Activated effector memory CD4-positive, alpha-beta T cell treated with anti-CD3 and anti-CD28 coated beads, Interleukin-2, amount 50 U/mL, for 16 hours (primary cell): Measurements from ENCODE around the gene GALNT10.

ENCODE experiments used
- DNase-seq: peaks from one replicate; pipeline ENCODE4 v3.0.0-alpha.2; 2020

Gene GALNT10

GRCh38 chr5:154451957-154452356 is 261.4 kb downstream of the GALNT10 start:
- DNase-seq = no peak

DNA sequence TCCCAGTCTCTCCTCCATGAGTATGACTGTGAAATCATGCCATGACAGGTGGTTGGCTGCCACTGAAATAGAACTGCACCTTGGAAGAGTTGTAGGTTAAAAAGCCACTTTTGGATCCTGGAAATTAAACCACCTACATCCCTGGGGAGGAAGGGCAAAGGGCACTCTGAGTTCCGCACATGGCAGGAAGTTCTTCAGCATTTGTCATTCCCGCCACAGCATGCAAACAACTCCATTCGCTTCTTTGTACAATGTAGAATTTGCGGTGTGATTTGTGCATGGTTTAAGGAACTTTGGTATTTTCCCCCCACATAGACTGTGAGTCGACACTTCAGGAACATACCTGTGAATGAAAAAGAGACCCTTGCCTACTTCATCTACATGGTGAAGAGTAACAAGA is 265.1 kb downstream of the GALNT10 start:
- no peak for DNase-seq

DNA sequence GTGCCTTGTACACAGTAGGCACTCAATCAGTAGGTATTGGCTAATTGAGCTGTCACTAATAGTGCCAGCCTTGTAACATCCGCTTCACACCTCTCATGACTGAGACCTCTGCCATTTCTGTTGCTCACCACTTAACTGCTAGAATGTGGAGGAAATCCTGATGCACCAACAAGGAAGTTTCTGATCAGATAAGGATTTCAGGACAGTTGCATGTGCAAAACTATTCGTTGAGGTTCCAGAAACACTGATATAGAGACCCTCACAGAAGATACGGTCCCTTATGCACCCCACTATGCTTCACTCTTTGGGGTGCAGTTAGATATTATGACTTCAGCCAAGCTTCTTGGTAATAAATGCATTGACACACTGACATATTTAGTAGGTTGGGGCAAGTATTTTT is 266.0 kb downstream of the GALNT10 start:
- no peak for DNase-seq

GRCh38 chr5:154459015-154459414 is 268.5 kb downstream of the GALNT10 start:
- DNase-seq = no peak

DNA sequence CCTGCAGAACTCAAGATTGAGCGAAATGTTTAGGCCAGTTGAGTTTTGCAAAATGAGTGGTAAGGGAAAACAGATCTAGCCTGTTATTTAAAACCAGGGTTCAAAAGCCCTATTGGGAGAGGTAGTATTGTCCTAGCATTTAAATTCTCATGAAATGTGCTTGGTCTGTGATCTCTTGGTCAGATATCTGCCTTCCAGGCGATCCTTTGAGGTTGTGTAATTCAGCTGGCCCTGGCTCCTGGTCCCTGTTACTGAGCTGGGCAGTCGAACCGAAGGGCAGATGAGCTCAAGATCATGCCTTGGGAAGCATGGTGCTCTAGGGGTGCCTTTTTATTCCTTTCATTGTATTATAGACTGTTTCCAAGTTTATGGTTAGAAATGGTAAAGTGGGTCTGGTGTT is 269.6 kb downstream of the GALNT10 start:
- DNase-seq = no peak

- DNase-seq = no peak
Measured at GRCh38 chr5:154461531-154461930, 271.0 kb downstream of the GALNT10 start.

DNA sequence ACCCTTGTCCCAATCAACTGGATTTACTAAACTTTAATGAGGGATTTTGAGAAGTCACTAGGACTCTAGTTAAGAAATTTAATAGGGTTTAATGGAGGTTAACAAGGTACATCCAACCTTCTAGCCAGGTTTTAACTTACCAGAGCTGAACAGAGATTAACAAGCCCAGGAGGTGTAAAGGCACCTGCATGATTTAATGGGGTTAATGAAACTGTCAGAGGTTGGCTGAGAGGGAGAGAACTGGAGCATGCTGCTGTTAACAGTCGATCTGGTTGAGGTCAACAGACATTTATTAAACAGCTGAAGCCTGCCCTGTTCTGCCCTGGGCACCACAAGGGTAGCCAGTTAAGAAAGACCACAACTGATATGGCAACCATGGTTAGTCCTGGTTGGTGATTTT is 273.9 kb downstream of the GALNT10 start:
- no peak for DNase-seq

DNA sequence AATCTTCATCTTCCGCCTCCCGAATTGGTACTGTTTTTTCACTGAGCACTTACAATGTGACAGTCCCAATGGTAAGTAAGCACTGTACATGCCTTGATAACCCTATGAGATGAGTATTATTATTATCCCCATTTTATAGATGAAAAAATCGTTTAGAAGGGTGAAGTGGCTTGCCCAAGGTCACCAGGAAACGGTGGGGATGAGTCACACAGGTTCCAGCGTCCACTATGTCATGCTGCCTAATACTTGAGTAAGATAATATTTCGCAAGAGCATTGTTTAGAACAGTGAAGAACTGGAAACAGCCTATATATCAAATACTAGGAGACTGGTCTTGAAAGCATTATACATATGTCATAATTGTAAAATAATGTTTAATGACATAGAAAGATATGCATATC is 274.6 kb downstream of the GALNT10 start:
- DNase-seq = no peak

DNA sequence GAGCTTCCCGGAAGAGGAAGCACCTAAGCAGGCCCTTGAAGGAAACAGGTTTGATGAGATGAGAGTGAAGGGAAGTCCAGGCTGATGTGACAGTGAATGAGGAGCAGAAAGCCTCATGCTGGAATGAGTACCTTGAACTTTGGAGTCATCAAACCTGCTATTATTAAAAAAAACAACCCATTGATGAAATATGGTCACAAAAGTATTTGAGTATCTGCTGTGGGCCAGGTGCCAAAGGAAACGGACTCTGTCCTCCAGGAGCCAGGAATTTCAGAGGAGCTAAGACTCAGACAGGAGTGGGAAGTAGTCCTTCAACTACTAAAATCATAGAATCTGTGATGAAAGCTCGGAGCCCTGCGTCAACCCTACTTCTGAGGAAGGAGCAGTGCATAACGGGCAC is 275.6 kb downstream of the GALNT10 start:
- DNase-seq = no peak

DNA sequence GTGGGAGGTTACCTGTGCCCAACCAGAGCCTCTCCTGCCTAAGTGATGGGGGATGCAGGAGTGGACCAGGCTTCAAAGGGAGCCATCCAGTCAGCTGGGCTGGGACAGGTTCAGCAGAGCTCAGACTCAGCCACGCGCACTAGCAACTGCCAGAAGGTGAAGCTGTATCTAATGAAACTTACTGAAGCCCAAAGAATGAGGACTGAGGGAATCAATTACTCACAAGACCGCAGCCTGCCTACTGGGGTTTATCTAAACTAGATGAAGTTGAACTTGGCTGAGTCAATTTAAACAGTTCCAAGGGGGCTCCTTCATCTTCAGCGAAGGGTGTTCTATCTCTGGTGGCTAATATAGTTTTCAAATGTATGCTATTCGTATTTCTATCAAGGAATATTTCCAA is 276.1 kb downstream of the GALNT10 start:
- DNase-seq = no peak

- peak; percentile 91 for DNase-seq
Measured at GRCh38 chr5:154467655-154468354, 277.3 kb downstream of the GALNT10 start.

DNA sequence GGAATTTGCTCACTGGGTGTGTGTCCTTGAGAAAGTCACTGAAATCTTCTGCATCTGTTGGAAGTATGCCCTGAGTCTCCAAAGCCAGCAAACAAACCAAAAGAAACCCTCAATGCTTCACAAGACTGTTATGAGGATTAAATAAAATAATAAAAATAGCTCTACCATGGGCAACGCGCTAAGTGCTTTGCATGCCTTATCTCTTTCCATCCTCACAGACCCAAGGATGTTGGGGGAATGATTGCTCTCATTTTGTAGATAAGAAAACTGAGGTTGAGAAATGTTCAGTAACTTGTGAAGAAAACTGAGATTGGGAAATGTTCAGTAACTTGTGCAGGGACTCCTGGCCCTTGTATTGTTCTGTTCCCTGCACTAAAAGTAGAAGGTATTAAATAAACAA is 279.6 kb downstream of the GALNT10 start:
- DNase-seq = no peak
